HEK293T (cell line): ENCODE results near the gene CCDC30.

Experiments
- CTCF ChIA-PET: fragments of 350-600 bp; formaldehyde crosslinking; extraction: SDS; loops from one replicate; lab custom pipeline; 2021; ENCODE audit warnings: antibody characterized with exemption, inconsistent platforms; lab: Yijun Ruan, JAX
- POLR2A ChIA-PET: fragments of 350-600 bp; formaldehyde crosslinking; extraction: SDS; loops from one replicate; lab custom pipeline; 2020; ENCODE audit warnings: antibody characterized with exemption, inconsistent platforms; lab: Yijun Ruan, JAX
- DNase-seq: peaks from one replicate; pipeline ENCODE4 v3.0.0; 2012; ENCODE audit warnings: mixed read lengths; ENCODE audit errors: extremely low spot score
- ARNT ChIP-seq: fragments of 450-650 bp; IDR thresholded peaks from 2 replicates; pipeline ENCODE4 v1.6.1; 2017; ENCODE audit warnings: mild to moderate bottlenecking
- BHLHE40 ChIP-seq: fragments of 450-650 bp; IDR thresholded peaks from 2 replicates; pipeline ENCODE4 v1.6.1; 2016; ENCODE audit warnings: mild to moderate bottlenecking, moderate library complexity, borderline replicate concordance
- CTBP1 ChIP-seq: fragments of 450-650 bp; IDR thresholded peaks from 2 replicates; pipeline ENCODE4 v1.6.1; 2016; ENCODE audit warnings: borderline replicate concordance
- ELF4 ChIP-seq: fragments of 450-650 bp; IDR thresholded peaks from 2 replicates; pipeline ENCODE4 v1.6.1; 2017; ENCODE audit warnings: antibody characterized with exemption
- FOXA1 ChIP-seq: fragments of 450-650 bp; IDR thresholded peaks from 2 replicates; pipeline ENCODE4 v1.6.1; 2016; ENCODE audit warnings: mild to moderate bottlenecking
- FOXK2 ChIP-seq: fragments of 450-650 bp; IDR thresholded peaks from 2 replicates; pipeline ENCODE4 v1.6.1; 2016; ENCODE audit warnings: mild to moderate bottlenecking
- FOXM1 ChIP-seq: fragments of 450-650 bp; IDR thresholded peaks from 2 replicates; pipeline ENCODE4 v1.6.1; 2017; ENCODE audit warnings: mild to moderate bottlenecking, borderline replicate concordance
- HDGF ChIP-seq: fragments of 450-650 bp; IDR thresholded peaks from 2 replicates; pipeline ENCODE4 v1.6.1; 2017; ENCODE audit warnings: antibody characterized with exemption, borderline replicate concordance
- L3MBTL2 ChIP-seq: fragments of 450-650 bp; conservative IDR thresholded peaks from 2 replicates; pipeline ENCODE4 v1.6.1; 2016; ENCODE audit warnings: mild to moderate bottlenecking
- LEF1 ChIP-seq: fragments of 450-650 bp; IDR thresholded peaks from 2 replicates; pipeline ENCODE4 v1.6.1; 2017; ENCODE audit warnings: mild to moderate bottlenecking, borderline replicate concordance
- NFRKB ChIP-seq: fragments of 450-650 bp; IDR thresholded peaks from 2 replicates; pipeline ENCODE4 v1.6.1; 2016; ENCODE audit warnings: mild to moderate bottlenecking, moderate library complexity
- PKNOX1 ChIP-seq: fragments of 450-650 bp; IDR thresholded peaks from 2 replicates; pipeline ENCODE4 v1.6.1; 2016
- SP1 ChIP-seq: fragments of 450-650 bp; IDR thresholded peaks from 2 replicates; pipeline ENCODE4 v1.6.1; 2017
- SUZ12 ChIP-seq: fragments of 450-650 bp; IDR thresholded peaks from 2 replicates; pipeline ENCODE4 v1.6.1; 2016; ENCODE audit warnings: mild to moderate bottlenecking
- TARDBP ChIP-seq: fragments of 450-650 bp; IDR thresholded peaks from 2 replicates; pipeline ENCODE4 v1.6.1; 2016
- ZNF384 ChIP-seq: fragments of 450-650 bp; IDR thresholded peaks from 2 replicates; pipeline ENCODE4 v1.6.1; 2016

Gene CCDC30

DNA sequence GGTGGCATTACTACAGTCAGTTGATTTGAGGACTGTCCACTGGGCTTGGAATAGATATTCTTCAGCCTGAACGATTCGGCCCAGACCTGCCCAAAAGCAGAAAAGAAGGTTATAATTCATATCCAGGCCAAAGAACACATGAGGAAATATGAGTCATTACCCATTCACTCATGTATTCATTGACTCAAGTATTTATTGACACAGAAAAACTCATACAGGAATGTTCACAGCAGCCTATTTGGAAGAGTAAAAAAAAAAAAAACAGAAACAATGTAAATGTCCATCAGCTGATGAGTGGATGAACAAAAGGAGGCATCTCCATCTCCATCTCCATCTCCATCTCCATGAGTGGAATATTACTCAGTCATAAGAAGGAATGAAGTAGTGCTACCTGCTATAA lies 23.1 kb upstream of the CCDC30 start:
- TF ChIP-seq LEF1 = no peak
- no peak for TF ChIP-seq FOXK2
- no peak for TF ChIP-seq HDGF
- TF ChIP-seq CTBP1 = no peak
- TF ChIP-seq ZNF384 = no peak
- TF ChIP-seq ELF4 = no peak
- TF ChIP-seq TARDBP = no peak
- TF ChIP-seq FOXA1 = no peak
- no peak for TF ChIP-seq SP1
- TF ChIP-seq NFRKB = no peak
- TF ChIP-seq L3MBTL2 = no peak
- TF ChIP-seq SUZ12 = no peak
- no peak for TF ChIP-seq ARNT
- no peak for TF ChIP-seq BHLHE40
- no peak for TF ChIP-seq FOXM1
- no peak for TF ChIP-seq PKNOX1
- ChIA-PET POLR2A (no interaction called here), CTCF (interaction anchor here (0.6 kb wide), 1 partner anchor 16 kb away, joined by 3 read pairs; no protein-coding TSS in a partner anchor)
- no peak for DNase-seq

GRCh38 chr1:42442662-42443061 lies 20.4 kb upstream of the CCDC30 start:
- ChIA-PET CTCF (no interaction called here), POLR2A (no interaction called here)
- DNase-seq = no peak
- no peak for TF ChIP-seq SUZ12
- TF ChIP-seq TARDBP = no peak
- TF ChIP-seq PKNOX1 = no peak
- no peak for TF ChIP-seq SP1
- TF ChIP-seq LEF1 = no peak
- TF ChIP-seq ARNT = no peak
- TF ChIP-seq FOXM1 = no peak
- TF ChIP-seq L3MBTL2 = no peak

GRCh38 chr1:42449256-42449655 lies 13.8 kb upstream of the CCDC30 start:
- TF ChIP-seq ARNT (no peak), FOXK2 (no peak), FOXA1 (no peak), FOXM1 (no peak), LEF1 (no peak), CTBP1 (no peak), SUZ12 (no peak), NFRKB (no peak), TARDBP (no peak), PKNOX1 (no peak), ZNF384 (no peak), L3MBTL2 (no peak), BHLHE40 (no peak), SP1 (no peak), ELF4 (no peak), HDGF (no peak)
- CTCF ChIA-PET = no interaction called here
- POLR2A ChIA-PET = no interaction called here
- no peak for DNase-seq

GRCh38 chr1:42450061-42450460 lies 13.0 kb upstream of the CCDC30 start:
- ChIA-PET CTCF (interaction anchor here (0.7 kb wide), 1 partner anchor 9 kb away, joined by 3 read pairs; no protein-coding TSS in a partner anchor), POLR2A (no interaction called here)
- TF ChIP-seq TARDBP = no peak
- TF ChIP-seq NFRKB = no peak
- TF ChIP-seq SP1 = no peak
- TF ChIP-seq ZNF384 = no peak
- no peak for TF ChIP-seq ARNT
- TF ChIP-seq PKNOX1 = no peak
- TF ChIP-seq L3MBTL2 = no peak
- no peak for TF ChIP-seq FOXM1
- no peak for TF ChIP-seq SUZ12
- no peak for TF ChIP-seq CTBP1
- TF ChIP-seq FOXK2 = no peak
- TF ChIP-seq HDGF = no peak
- TF ChIP-seq LEF1 = no peak
- no peak for TF ChIP-seq BHLHE40
- DNase-seq = no peak

- POLR2A ChIA-PET = no interaction called here
- TF ChIP-seq PKNOX1 = no peak
- no peak for TF ChIP-seq ARNT
- no peak for TF ChIP-seq CTBP1
- no peak for TF ChIP-seq BHLHE40
- no peak for TF ChIP-seq ZNF384
- TF ChIP-seq NFRKB = no peak
- no peak for TF ChIP-seq SUZ12
- no peak for TF ChIP-seq TARDBP
- no peak for TF ChIP-seq SP1
- no peak for TF ChIP-seq HDGF
- no peak for TF ChIP-seq ELF4
- no peak for TF ChIP-seq LEF1
- TF ChIP-seq FOXA1 = no peak
- no peak for TF ChIP-seq FOXM1
- CTCF ChIA-PET = no interaction called here
- no peak for DNase-seq
Observed at GRCh38 chr1:42453386-42453785, 9.7 kb upstream of the CCDC30 start.
